Neural progenitor cell (in vitro differentiated cells): ENCODE data around the gene PLAAT5. TPM values are rescaled to one million over a fixed set of nuclear protein-coding genes. Genes with fewer than 3 reads are reported as not detected.

Experiments
- DNase-seq: peaks from one replicate; pipeline ENCODE4 v3.0.0-alpha.2; 2016; ENCODE audit warnings: low spot score
- H2AFZ ChIP-seq: fragments of 200-600 bp; sonication (generic); replicated peaks from 2 replicates; pipeline ENCODE4 v1.6.1; 2016; ENCODE audit warnings: antibody characterized with exemption
- H3F3A ChIP-seq: fragments of 200-600 bp; sonication (generic); 2 replicates; pipeline ENCODE4 v1.6.1; 2016; ENCODE audit warnings: antibody characterized with exemption, low read depth
- H3K27ac ChIP-seq: fragments of 200-600 bp; sonication (generic); 2 replicates; pipeline ENCODE4 v1.5.1; 2016; ENCODE audit warnings: mild to moderate bottlenecking
- H3K27me3 ChIP-seq: fragments of 200-600 bp; sonication (generic); 2 replicates; pipeline ENCODE4 v1.6.1; 2016; ENCODE audit warnings: mild to moderate bottlenecking, moderate library complexity
- H3K36me3 ChIP-seq: fragments of 200-600 bp; sonication (generic); 2 replicates; pipeline ENCODE4 v1.5.1; 2016
- H3K4me1 ChIP-seq: fragments of 200-600 bp; sonication (generic); 2 replicates; pipeline ENCODE4 v1.6.1; 2016; ENCODE audit warnings: mixed run types
- H3K4me2 ChIP-seq: fragments of 200-600 bp; sonication (generic); 2 replicates; pipeline ENCODE4 v1.6.1; 2016
- H3K4me3 ChIP-seq: fragments of 200-600 bp; sonication (generic); 2 replicates; pipeline ENCODE4 v1.5.1; 2016
- H3K79me2 ChIP-seq: fragments of 200-600 bp; sonication (generic); 2 replicates; pipeline ENCODE4 v1.6.1; 2016; ENCODE audit warnings: low read depth
- H3K9ac ChIP-seq: fragments of 200-600 bp; sonication (generic); 2 replicates; pipeline ENCODE4 v1.6.1; 2016
- H3K9me3 ChIP-seq: fragments of 200-600 bp; sonication (generic); 2 replicates; pipeline ENCODE4 v1.5.1; 2016; ENCODE audit warnings: low read depth
- H4K20me1 ChIP-seq: fragments of 200-600 bp; sonication (generic); 2 replicates; pipeline ENCODE4 v1.6.1; 2016; ENCODE audit warnings: low read depth
- H3K27ac Mint-ChIP-seq: 3 replicates; pipeline ENCODE4 v1.8.0; 2021; ENCODE audit warnings: mixed read lengths
- H3K27me3 Mint-ChIP-seq: 2 replicates; pipeline ENCODE4 v1.8.0; 2022; ENCODE audit warnings: low read depth, mild to moderate bottlenecking, inconsistent platforms, moderate library complexity, mixed read lengths; ENCODE audit not compliant: insufficient read depth
- H3K36me3 Mint-ChIP-seq: 3 replicates; pipeline ENCODE4 v1.8.0; 2021; ENCODE audit warnings: mixed read lengths
- H3K4me1 Mint-ChIP-seq: 3 replicates; pipeline ENCODE4 v1.8.0; 2021; ENCODE audit warnings: mixed read lengths
- H3K4me3 Mint-ChIP-seq: 3 replicates; pipeline ENCODE4 v1.8.0; 2021; ENCODE audit warnings: mild to moderate bottlenecking, moderate library complexity, mixed read lengths
- H3K9me3 Mint-ChIP-seq: 3 replicates; pipeline ENCODE4 v1.8.0; 2020; ENCODE audit warnings: mixed read lengths
- CTCF ChIP-seq: fragments of 200-600 bp; sonication (generic); IDR thresholded peaks from 2 replicates; pipeline ENCODE4 v1.5.1; 2017; ENCODE audit warnings: antibody characterized with exemption, mild to moderate bottlenecking
- EZH2 ChIP-seq: fragments of 200-600 bp; sonication (generic); IDR thresholded peaks from 2 replicates; pipeline ENCODE4 v1.6.1; 2017; ENCODE audit warnings: antibody characterized with exemption, mild to moderate bottlenecking, moderate library complexity
- EZH2phosphoT487 ChIP-seq: fragments of 200-600 bp; sonication (generic); IDR thresholded peaks from 2 replicates; pipeline ENCODE4 v1.6.1; 2017; ENCODE audit warnings: antibody characterized with exemption
- total RNA-seq: library from RNA; depleted of rRNA; stranded (reverse); fragments of >200 nt; gene quantifications from 2 replicates; pipeline ENCODE4 v1.2.3, GENCODE V29; 2015; ENCODE audit warnings: low replicate concordance

Gene PLAAT5
- total RNA-seq, 1 donor from 2014 or later, result not detected

GRCh38 chr11:63505857-63506528 lies 15.0 kb upstream of the PLAAT5 start, which contains the start of gene LGALS12:
Gene LGALS12, plus strand, starts transcription at chr11:63506084. Its CDS starts 375 bp downstream, at chr11:63506459.
- no peak for DNase-seq
- TF ChIP-seq CTCF (no peak), EZH2phosphoT487 (no peak), EZH2 (no peak)

DNA sequence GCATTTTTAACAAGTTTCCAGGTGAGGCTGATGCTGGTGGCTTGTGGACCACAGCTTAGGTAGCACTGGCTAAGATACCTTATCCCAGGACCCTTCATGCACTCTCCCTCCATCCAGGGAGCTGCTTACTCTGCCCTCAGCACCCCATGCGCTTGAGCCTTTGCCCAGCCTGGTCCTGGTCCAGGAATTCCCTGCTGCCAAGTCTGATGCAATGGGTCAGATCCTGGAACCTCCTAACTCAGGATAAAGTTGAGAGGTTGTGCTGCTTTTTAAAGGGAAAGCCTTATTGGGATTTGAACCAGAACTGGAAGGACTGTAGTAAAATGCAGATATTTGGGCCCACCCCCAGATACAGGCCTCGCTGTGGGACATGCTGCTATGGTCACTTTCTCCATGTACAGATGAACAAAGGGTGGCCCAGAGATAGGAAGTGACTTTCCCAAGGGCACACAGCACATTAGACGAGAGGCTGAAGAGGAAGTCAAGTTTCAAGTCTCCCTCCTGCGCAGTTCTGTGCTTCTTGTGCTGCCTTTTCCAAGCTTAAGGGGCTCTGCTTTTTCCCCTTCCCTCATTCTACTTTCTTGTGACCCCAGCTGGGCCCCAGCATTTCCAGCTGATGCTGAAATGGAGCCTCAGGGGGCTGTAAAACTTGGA lies 14.1 kb upstream of the PLAAT5 start:
- peaks cover 9% of the 10 kb centered on the region for H3K9me3 Mint-ChIP-seq
- TF ChIP-seq EZH2phosphoT487 (no peak), CTCF (no peak), EZH2 (no peak)
- H3K4me1 Mint-ChIP-seq, result peaks cover 2% of the 10 kb centered on the region
- Histone ChIP-seq H3F3A (peaks cover 5% of the 10 kb centered on the region), H3K4me3 (no peak overlapping the region), H3K4me1 (peaks cover 17% of the 10 kb centered on the region), H3K79me2 (no peaks in the 10 kb centered on the region), H4K20me1 (no peaks in the 10 kb centered on the region), H2AFZ (no peak overlapping the region), H3K4me2 (no peak overlapping the region), H3K27ac (no peak overlapping the region), H3K36me3 (no peaks in the 10 kb centered on the region), H3K27me3 (peaks cover 6% of the 10 kb centered on the region), H3K9me3 (no peaks in the 10 kb centered on the region), H3K9ac (no peak overlapping the region)
- H3K27me3 Mint-ChIP-seq, result peaks cover 13% of the 10 kb centered on the region
- DNase-seq, result no peak
- no peak overlapping the region for H3K4me3 Mint-ChIP-seq
- no peaks in the 10 kb centered on the region for H3K36me3 Mint-ChIP-seq
- no peak overlapping the region for H3K27ac Mint-ChIP-seq

More at GRCh38 chr11:63505857-63506528, 15.0 kb upstream of the PLAAT5 start, which contains the start of gene LGALS12:
- no peak within 1 kb of the TSS for H3K4me2 ChIP-seq
- H2AFZ ChIP-seq, result no peak within 1 kb of the TSS
- Mint-ChIP-seq H3K27ac (no peak within 1 kb of the TSS), H3K4me1 (peaks cover 4% of the 10 kb centered on the region), H3K27me3 (peaks cover 7% of the 10 kb centered on the region), H3K9me3 (no peaks in the 10 kb centered on the region), H3K4me3 (no peak within 1 kb of the TSS), H3K36me3 (no peaks in the 10 kb centered on the region)
- H3K79me2 ChIP-seq, result no peaks in the 10 kb centered on the region
- H4K20me1 ChIP-seq, result no peaks in the 10 kb centered on the region
- H3K27me3 ChIP-seq, result no peaks in the 10 kb centered on the region
- peaks cover 16% of the 10 kb centered on the region for H3K4me1 ChIP-seq
- no peaks in the 10 kb centered on the region for H3K36me3 ChIP-seq
- no peaks in the 10 kb centered on the region for H3F3A ChIP-seq
- H3K9me3 ChIP-seq, result no peaks in the 10 kb centered on the region
- H3K9ac ChIP-seq, result no peak within 1 kb of the TSS
- H3K4me3 ChIP-seq, result no peak within 1 kb of the TSS
- H3K27ac ChIP-seq, result no peak within 1 kb of the TSS

GRCh38 chr11:63504054-63504453 lies 13.1 kb upstream of the PLAAT5 start:
- no peak overlapping the region for H3K4me3 Mint-ChIP-seq
- TF ChIP-seq EZH2 (no peak), EZH2phosphoT487 (no peak), CTCF (no peak)
- no peaks in the 10 kb centered on the region for H3K9me3 ChIP-seq
- H3K4me1 Mint-ChIP-seq, result peaks cover 2% of the 10 kb centered on the region
- H3K36me3 ChIP-seq, result no peaks in the 10 kb centered on the region
- H3K27ac ChIP-seq, result no peak overlapping the region
- peaks cover 12% of the 10 kb centered on the region for H3K27me3 Mint-ChIP-seq
- H3K27ac Mint-ChIP-seq, result no peak overlapping the region
- no peaks in the 10 kb centered on the region for H4K20me1 ChIP-seq
- peaks cover 9% of the 10 kb centered on the region for H3F3A ChIP-seq
- peaks cover 10% of the 10 kb centered on the region for H3K27me3 ChIP-seq
- H3K9me3 Mint-ChIP-seq, result peaks cover 17% of the 10 kb centered on the region
- no peak overlapping the region for H3K4me3 ChIP-seq
- no peak for DNase-seq
- H3K4me1 ChIP-seq, result peaks cover 21% of the 10 kb centered on the region
- no peak overlapping the region for H2AFZ ChIP-seq
- H3K79me2 ChIP-seq, result no peaks in the 10 kb centered on the region
- H3K9ac ChIP-seq, result no peak overlapping the region
- H3K36me3 Mint-ChIP-seq, result no peaks in the 10 kb centered on the region
- H3K4me2 ChIP-seq, result no peak overlapping the region
